A673 (cell line): Measurements from ENCODE around the gene KLK4.

Source experiments
- CTCF ChIP-seq: fragments of 300-800, 200-600 bp; sonication (generic); conservative IDR thresholded peaks from 2 replicates; pipeline ENCODE4 v1.5.1; 2017; ENCODE audit warnings: low read depth, mild to moderate bottlenecking, antibody characterized with exemption, low read length, moderate library complexity, mixed read lengths
- EZH2 ChIP-seq: fragments of 200-600 bp; sonication (generic); IDR thresholded peaks from 2 replicates; pipeline ENCODE4 v1.6.1; 2017; ENCODE audit warnings: borderline replicate concordance, low read depth, mild to moderate bottlenecking, mixed read lengths, antibody characterized with exemption, low read length; ENCODE audit not compliant: poor library complexity, severe bottlenecking

DNA sequence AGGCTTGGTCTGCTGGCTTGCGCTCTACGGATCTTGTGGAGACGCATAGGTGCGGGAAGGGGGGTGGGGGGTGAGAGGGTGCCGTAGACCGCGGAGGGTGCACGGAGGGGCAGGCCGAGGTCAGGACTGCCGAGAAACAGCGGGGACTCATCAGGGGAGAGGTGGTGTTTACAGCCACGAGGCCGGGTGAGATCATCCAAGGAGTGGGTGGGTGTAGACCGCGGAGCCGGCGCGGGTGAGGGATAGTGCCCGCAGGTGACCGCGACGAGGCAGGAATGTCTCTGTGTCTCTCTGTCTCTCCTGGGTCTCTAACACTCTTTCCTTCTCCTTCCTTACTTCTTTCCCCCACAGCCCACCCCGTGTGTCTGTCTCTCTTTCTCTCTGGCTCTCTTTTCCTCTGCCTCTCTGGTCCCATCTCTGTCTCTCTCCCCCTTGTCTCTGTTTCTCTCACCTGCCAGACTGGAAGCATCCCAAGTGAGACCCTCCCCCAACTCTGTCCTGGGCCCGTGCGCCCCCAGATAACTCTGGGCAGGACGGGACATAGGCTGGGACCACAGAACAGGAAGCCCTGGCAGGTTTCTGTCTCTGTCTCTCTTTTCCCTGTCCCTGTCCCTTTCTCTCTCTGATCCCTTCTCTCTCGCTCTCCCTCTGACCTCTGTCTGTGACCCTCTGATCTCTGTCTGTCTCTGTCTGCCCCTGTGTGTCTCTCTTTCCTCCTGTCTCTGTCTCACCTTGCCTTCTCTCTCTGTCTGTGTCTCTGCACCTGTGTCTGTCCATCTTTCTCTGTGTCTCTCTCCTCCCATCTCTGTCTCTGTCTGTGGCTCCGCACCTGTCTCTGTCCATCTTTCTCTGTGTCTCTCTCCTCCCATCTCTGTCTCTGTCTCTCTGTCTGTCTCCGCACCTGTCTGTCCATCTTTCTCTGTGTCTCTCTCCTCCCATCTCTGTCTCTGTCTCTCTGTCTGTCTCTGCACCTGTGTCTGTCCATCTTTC is 1.8 kb upstream of the KLK4 start:
- no peak for TF ChIP-seq CTCF
- TF ChIP-seq EZH2 = no peak
